GM23248 (cell line): ENCODE results near the gene CEBPZ. TPM values are rescaled to one million over a fixed set of nuclear protein-coding genes. Genes with fewer than 3 reads are reported as not detected.

Experiments used
- DNase-seq: peaks from one replicate; pipeline ENCODE4 v3.0.0-alpha.2; 2015
- H2AFZ ChIP-seq: fragments of 200-600 bp; sonication (generic); 2 replicates; pipeline ENCODE4 v1.6.1; 2016; ENCODE audit warnings: antibody characterized with exemption
- H3F3A ChIP-seq: fragments of 200-600 bp; sonication (generic); 2 replicates; pipeline ENCODE4 v1.6.1; 2016; ENCODE audit warnings: mild to moderate bottlenecking, antibody characterized with exemption, mixed run types; ENCODE audit not compliant: insufficient read depth
- H3K27ac ChIP-seq: fragments of 200-600 bp; sonication (generic); 2 replicates; pipeline ENCODE4 v1.5.1; 2016; ENCODE audit warnings: mild to moderate bottlenecking
- H3K27me3 ChIP-seq: fragments of 200-600 bp; sonication (generic); replicated peaks from 2 replicates; pipeline ENCODE4 v1.6.1; 2016; ENCODE audit warnings: mild to moderate bottlenecking; ENCODE audit not compliant: insufficient read depth
- H3K36me3 ChIP-seq: fragments of 200-600 bp; sonication (generic); 2 replicates; pipeline ENCODE4 v1.6.1; 2016; ENCODE audit warnings: low read depth, mild to moderate bottlenecking
- H3K4me1 ChIP-seq: fragments of 200-600 bp; sonication (generic); 2 replicates; pipeline ENCODE4 v1.6.1; 2016; ENCODE audit warnings: mild to moderate bottlenecking; ENCODE audit not compliant: insufficient read depth
- H3K4me2 ChIP-seq: fragments of 200-600 bp; sonication (generic); one replicate; pipeline ENCODE4 v1.6.1; 2016; ENCODE audit warnings: mild to moderate bottlenecking; ENCODE audit not compliant: unreplicated experiment
- H3K4me3 ChIP-seq: fragments of 200-600 bp; sonication (generic); 2 replicates; pipeline ENCODE4 v1.5.1; 2016; ENCODE audit warnings: mild to moderate bottlenecking
- H3K79me2 ChIP-seq: fragments of 200-600 bp; sonication (generic); 2 replicates; pipeline ENCODE4 v1.6.1; 2016; ENCODE audit warnings: mild to moderate bottlenecking; ENCODE audit not compliant: insufficient read depth
- H3K9ac ChIP-seq: fragments of 200-600 bp; sonication (generic); 2 replicates; pipeline ENCODE4 v1.6.1; 2016; ENCODE audit warnings: mild to moderate bottlenecking
- H3K9me2 ChIP-seq: fragments of 200-600 bp; sonication (generic); 2 replicates; pipeline ENCODE4 v1.6.1; 2016; ENCODE audit warnings: mixed run types, mild to moderate bottlenecking, moderate library complexity; ENCODE audit not compliant: insufficient read depth
- H3K9me3 ChIP-seq: fragments of 200-600 bp; sonication (generic); one replicate; pipeline ENCODE4 v1.6.1; 2017; ENCODE audit warnings: low read depth
- H4K20me1 ChIP-seq: fragments of 200-600 bp; sonication (generic); 2 replicates; pipeline ENCODE4 v1.6.0; 2016; ENCODE audit not compliant: insufficient read depth
- EZH2 ChIP-seq: fragments of 200-600 bp; sonication (generic); IDR thresholded peaks from 2 replicates; pipeline ENCODE4 v1.6.1; 2018; ENCODE audit warnings: antibody characterized with exemption, mild to moderate bottlenecking; ENCODE audit not compliant: insufficient read depth, poor library complexity, severe bottlenecking
- EZH2phosphoT487 ChIP-seq: fragments of 200-600 bp; sonication (generic); IDR thresholded peaks from 2 replicates; pipeline ENCODE4 v1.6.1; 2018; ENCODE audit warnings: antibody characterized with exemption, moderate library complexity, mild to moderate bottlenecking, low read depth; ENCODE audit not compliant: insufficient read depth
- WGBS, 2 experiments: methylation state at CpG; one replicate each; pipeline ENCODE4 v1.1.6; 2015 to 2017; ENCODE audit warnings: low lambda C conversion rate in 2 of 2, low coverage in 1 of 2; ENCODE audit errors: missing lambda C conversion rate in 2 of 2; 5-methylcytosine and 5-hydroxymethylcytosine counted together
- in situ Hi-C: fragments of 300-500 bp; cut with MboI; formaldehyde crosslinking; loops from 2 replicates; pipeline ENCODE4 v1.15.0; 2020
- polyA plus RNA-seq: library from polyadenylated mRNA; unstranded; fragments of >200 nt; fragmentation: Nextera tagmentation; extraction: Ambion mirVana; gene quantifications from 2 replicates; pipeline ENCODE4 v1.2.1, GENCODE V29; 2016
- total RNA-seq: library from RNA; depleted of rRNA; stranded (reverse); fragments of >200 nt; shearing (Covaris generic); gene quantifications from 2 replicates; pipeline ENCODE4 v1.2.3, GENCODE V29; 2014

CEBPZ gene
- total and polyA plus RNA-seq, 2 experiments from 2014 or later: 23.0 to 34.0 TPM

GRCh38 chr2:37268111-37268510 is 36.7 kb upstream of the CEBPZ start:
- WGBS, 2 experiments: 79 to 80% methylated on average over 4 of the region's 4 CpGs
- H3K9me3 ChIP-seq: no peaks in the 10 kb centered on the region
- no peaks in the 10 kb centered on the region for H3K27me3 ChIP-seq
- TF ChIP-seq EZH2phosphoT487 (no peak), EZH2 (no peak)
- no peaks in the 10 kb centered on the region for H3K4me1 ChIP-seq
- H3F3A ChIP-seq: peaks cover 14% of the 10 kb centered on the region; the same call in 1 of the 2 replicates
- no peak overlapping the region for H3K4me2 ChIP-seq
- H3K27ac ChIP-seq: no peak overlapping the region
- H3K79me2 ChIP-seq: no peaks in the 10 kb centered on the region
- no peaks in the 10 kb centered on the region for H4K20me1 ChIP-seq
- in situ Hi-C loops: no loop called here
- H3K9me2 ChIP-seq: no peaks in the 10 kb centered on the region
- no peak overlapping the region for H3K4me3 ChIP-seq
- no peak overlapping the region for H2AFZ ChIP-seq
- peak; percentile 3 for DNase-seq
- no peak overlapping the region for H3K9ac ChIP-seq
- peaks cover 67% of the 10 kb centered on the region for H3K36me3 ChIP-seq

- Histone ChIP-seq H3K4me1 (no peaks in the 10 kb centered on the region), H3K36me3 (peaks cover 63% of the 10 kb centered on the region), H3F3A (peaks cover 15% of the 10 kb centered on the region; the same call in 1 of the 2 replicates), H3K9me3 (no peaks in the 10 kb centered on the region), H3K9ac (no peak overlapping the region), H3K79me2 (no peaks in the 10 kb centered on the region), H3K27me3 (no peaks in the 10 kb centered on the region), H4K20me1 (no peaks in the 10 kb centered on the region), H3K9me2 (no peaks in the 10 kb centered on the region), H3K27ac (no peak overlapping the region), H3K4me2 (no peak overlapping the region), H2AFZ (no peak overlapping the region), H3K4me3 (no peak overlapping the region)
- DNase-seq: peak; percentile 33
- in situ Hi-C loops: no loop called here
- no peak for TF ChIP-seq EZH2phosphoT487
These were observed 36.3 kb upstream of the CEBPZ start for GRCh38 chr2:37267685-37268084.

GRCh38 chr2:37263839-37264238 is 32.4 kb upstream of the CEBPZ start:
- H3K4me2 ChIP-seq: no peak overlapping the region
- H2AFZ ChIP-seq: no peak overlapping the region
- no peaks in the 10 kb centered on the region for H3K27me3 ChIP-seq
- H3K9me2 ChIP-seq: no peaks in the 10 kb centered on the region
- H3K27ac ChIP-seq: no peak overlapping the region
- H3K36me3 ChIP-seq: peaks cover 56% of the 10 kb centered on the region
- no peaks in the 10 kb centered on the region for H3K4me1 ChIP-seq
- H3F3A ChIP-seq: peaks cover 13% of the 10 kb centered on the region; the same call in 1 of the 2 replicates
- no peaks in the 10 kb centered on the region for H3K9me3 ChIP-seq
- no peaks in the 10 kb centered on the region for H3K79me2 ChIP-seq
- in situ Hi-C loops: no loop called here
- 88 to 93% methylated on average over 2 of the region's 2 CpGs for WGBS, 2 experiments
- no peak overlapping the region for H3K4me3 ChIP-seq
- DNase-seq: no peak
- H3K9ac ChIP-seq: no peak overlapping the region
- TF ChIP-seq EZH2 (no peak), EZH2phosphoT487 (no peak)
- no peaks in the 10 kb centered on the region for H4K20me1 ChIP-seq

GRCh38 chr2:37262522-37262921 is 31.1 kb upstream of the CEBPZ start:
- peaks cover 20% of the 10 kb centered on the region; the same call in 1 of the 2 replicates for H3F3A ChIP-seq
- H3K27me3 ChIP-seq: no peaks in the 10 kb centered on the region
- no peak overlapping the region for H2AFZ ChIP-seq
- no peak overlapping the region for H3K9ac ChIP-seq
- no peak for DNase-seq
- H3K4me1 ChIP-seq: no peaks in the 10 kb centered on the region
- no peak for TF ChIP-seq EZH2phosphoT487
- no peak for TF ChIP-seq EZH2
- no peak overlapping the region for H3K4me3 ChIP-seq
- H3K4me2 ChIP-seq: no peak overlapping the region
- H3K27ac ChIP-seq: no peak overlapping the region
- in situ Hi-C loops: no loop called here
- H3K79me2 ChIP-seq: no peaks in the 10 kb centered on the region
- H3K9me3 ChIP-seq: no peaks in the 10 kb centered on the region
- H4K20me1 ChIP-seq: no peaks in the 10 kb centered on the region
- H3K36me3 ChIP-seq: peaks cover 53% of the 10 kb centered on the region
- WGBS, 2 experiments: 92 to 98% methylated on average over 2 of the region's 2 CpGs
- no peaks in the 10 kb centered on the region for H3K9me2 ChIP-seq
